HG02840 (cell line): ENCODE data around the gene PLA2R1.
A peak's percentile ranks its signal among the peaks of the same experiment; 100 is the strongest.

Source experiments
- ATAC-seq: cut with Tn5 transposase; IDR thresholded peaks from one replicate; pipeline ENCODE4 v1.9.1; 2021; ENCODE audit warnings: mild to moderate bottlenecking, moderate library complexity, moderate number of reproducible peaks; ENCODE audit not compliant: unreplicated experiment, low FRiP score

PLA2R1 gene

DNA sequence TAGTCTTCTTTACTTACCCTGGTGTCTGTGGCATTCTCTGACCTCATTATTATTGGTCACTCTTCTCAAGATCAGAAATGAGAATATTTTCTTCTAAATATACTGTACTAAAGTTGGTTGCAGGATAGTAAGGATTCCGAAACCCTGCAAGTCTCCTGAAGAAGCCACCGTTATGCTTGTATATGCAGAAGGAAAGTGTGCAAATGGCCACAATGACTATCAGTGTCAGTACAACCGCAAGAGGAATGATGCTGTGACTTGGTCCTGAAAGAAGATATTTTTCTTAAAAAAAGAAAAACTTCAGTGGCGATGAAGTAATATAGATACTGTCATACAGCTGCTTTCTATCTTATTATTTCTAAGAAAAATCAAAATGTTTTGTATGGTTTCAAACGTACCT lies 120.7 kb downstream of the PLA2R1 start:
- ATAC-seq, result no peak

DNA sequence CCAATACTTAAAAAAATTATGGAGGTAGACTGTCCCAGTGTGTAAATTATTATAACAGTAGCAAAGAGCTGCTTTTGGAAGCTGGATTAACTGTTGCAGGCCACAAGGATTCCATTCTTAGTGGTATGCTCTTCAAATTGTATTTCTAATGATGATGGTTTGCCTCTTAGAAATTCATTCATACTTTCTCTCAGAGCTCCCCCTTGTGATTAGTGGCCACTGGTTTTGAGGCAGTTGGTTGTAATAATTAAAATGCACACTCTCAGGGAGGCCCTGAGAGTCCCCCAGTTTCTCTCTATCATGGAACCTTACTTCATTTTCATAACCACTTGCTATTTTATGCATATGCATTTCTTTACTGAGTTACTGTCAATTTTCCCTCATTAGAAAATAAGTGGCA lies 122.5 kb downstream of the PLA2R1 start:
- ATAC-seq, result peak; percentile 59

DNA sequence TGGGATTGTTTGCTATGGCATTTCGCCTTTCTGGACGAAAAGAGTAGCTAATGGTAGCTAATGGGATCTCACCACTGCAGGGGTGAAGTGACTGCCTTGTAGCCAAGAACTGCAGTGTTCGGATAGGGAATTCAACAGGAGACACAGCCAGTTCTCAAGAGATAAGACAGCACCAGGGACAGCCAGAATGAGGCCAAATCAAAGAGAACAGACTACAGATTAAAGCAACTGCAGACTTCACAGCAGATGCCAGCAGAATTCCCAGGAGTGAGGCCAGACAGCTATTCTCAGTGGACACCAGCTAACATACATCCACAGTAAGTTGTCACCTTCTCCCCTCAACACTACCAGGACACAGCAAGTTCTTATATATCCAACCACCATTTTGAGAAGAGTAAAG lies 124.0 kb downstream of the PLA2R1 start:
- no peak for ATAC-seq

DNA sequence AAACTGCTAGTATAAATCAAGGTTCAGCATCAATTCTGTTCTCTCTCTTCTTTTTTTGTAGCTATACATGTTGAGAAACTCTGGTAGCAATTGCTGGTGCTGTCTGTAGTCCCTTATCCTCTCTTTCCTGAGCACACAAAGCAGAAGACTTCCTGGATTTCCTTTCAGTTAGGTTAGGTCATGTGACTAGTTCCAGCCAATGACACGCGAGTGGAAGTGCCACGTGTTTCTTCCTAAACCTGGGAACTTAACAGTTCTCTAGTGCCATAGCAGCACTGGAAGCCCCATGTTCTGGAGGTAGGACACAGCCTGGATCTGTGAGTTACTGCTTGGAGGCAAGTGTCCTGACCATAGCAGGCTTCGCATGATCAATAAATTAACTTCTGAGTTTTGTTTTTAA lies 125.9 kb downstream of the PLA2R1 start:
- no peak for ATAC-seq

DNA sequence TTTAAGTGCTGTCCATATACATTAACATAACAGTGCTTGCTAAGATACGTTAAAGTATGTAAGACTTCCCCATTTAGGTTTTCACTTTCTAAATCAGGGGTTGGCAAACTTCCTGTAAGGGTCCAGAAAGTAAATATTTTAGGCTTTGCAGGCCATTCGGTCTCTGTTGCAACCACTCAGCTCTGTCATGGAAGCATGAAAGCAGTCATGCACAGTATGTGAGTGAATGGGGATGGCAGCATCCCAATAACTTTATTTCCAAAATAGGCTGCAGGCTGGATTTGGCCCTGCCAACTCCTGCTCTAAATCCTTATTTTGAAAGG lies 128.7 kb downstream of the PLA2R1 start:
- peak; percentile 84 for ATAC-seq

DNA sequence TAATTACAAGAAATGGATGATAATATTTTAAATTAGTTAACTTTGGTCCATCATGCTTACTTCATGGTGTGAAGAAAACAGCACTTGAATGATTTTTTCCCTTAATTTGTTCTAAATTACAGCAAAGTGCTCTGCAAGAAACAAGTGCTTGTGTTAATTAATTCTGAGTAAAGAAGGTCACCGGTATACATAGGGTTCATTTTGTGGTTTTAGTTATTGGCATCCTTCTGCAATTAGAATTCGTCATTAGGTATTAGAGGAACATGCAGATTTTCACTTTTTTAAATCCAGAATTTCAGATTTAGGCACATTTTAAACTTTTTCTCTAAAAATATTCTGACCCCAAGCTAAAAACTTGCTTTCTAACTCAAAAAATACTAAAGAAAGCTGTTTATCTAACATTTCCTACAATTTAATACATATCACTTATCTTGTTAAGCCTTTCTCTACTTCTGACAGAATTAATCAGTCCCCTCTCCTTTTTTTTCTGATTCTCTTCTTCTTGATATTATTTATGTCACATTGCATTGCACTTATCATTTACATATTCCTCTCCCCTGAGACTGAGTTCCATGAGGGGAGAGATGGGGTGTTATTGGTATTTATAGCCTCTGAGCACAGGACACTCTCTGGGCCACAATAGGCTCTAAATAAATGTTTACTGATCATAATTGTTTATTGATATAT lies 129.2 kb downstream of the PLA2R1 start:
- ATAC-seq, result peak; percentile 36

DNA sequence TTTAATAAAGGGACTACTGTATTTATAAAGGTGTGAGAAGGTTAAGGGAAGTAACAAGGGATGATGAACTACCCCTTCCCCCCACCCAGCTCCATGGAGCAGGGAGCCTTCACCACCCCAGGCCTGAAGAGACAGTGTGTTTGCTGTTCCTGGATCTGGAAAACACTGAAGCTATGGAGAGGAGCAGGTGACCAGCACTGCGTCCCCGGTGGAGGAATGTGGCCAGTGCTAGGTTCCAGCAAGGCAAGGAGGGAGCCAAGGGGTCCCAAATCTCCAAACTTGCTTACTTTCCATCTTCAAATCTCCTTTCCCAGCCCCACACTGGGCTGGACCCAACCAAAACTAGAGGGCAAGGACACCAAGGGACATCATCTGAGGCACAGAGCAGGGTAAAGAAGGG lies 135.7 kb downstream of the PLA2R1 start:
- ATAC-seq, result no peak

DNA sequence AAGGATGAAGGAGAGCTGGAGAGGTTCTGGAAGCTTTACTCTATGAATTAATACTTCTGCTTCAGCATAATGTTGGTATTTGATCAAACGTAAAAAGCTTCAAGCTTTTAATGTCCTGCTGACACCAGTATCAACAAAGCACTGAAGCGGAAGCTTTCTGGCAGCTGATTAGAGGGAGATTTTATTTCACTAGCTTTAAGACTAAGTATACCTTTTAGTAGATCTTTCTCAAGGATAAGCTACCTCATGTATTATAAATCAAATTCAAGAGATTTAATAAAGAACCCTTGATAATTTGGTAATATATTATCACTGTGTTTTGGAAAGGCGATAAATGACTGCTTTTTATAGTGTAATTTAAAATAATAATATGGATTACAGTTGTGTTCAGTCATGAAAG lies 136.4 kb downstream of the PLA2R1 start:
- ATAC-seq, result no peak

DNA sequence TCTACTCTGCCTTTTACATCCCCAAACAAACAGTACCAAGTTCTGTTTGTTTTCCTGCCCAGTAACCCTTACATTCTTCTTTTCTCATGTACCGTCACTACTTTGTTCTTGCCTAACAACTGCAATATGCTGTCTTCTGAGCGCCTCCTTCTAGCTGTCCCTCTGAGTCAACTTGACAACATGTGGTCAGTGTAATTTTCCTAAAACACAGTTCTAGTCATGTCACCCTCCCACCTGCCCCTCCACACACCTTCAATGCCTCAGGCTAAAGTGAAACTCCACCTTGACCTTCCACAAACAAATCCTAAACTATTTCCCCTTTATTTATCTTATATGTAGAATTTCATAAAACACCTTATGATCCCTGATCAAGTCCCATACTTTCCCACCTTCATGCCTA lies 139.9 kb downstream of the PLA2R1 start:
- ATAC-seq, result peak; percentile 68

DNA sequence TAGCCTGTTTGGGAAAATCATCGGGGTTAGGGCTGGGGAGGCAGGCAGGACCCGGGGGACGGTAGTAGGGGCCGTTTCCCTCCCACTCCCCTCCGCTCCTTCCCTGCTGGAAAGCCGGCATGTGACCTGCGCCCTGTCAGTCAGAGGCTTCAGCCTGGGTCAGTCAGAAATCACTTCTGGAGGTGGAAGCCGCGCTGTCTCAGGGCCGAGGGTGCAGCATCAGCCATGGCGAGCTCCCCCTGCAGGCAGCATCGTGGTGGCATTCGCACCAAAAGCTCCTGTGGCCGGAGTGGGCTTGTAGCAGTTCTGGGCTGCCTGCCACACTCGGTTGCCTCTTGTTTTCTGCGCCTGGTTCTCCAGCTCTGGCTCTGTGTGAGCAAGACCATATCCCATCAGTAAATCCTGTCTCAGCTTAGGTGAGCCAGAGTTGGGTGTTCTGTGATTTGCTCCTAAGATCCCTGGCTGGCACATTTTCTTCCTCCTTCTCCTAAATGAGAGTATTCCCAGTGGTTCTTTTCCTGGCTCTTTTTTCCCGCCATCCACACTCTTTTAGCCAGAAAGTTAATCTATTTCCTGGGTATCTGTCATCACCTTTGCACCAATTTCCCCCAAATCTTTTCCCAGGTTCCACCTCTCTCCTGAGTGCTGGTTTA lies 140.5 kb downstream of the PLA2R1 start:
- ATAC-seq, result peak; percentile 77

DNA sequence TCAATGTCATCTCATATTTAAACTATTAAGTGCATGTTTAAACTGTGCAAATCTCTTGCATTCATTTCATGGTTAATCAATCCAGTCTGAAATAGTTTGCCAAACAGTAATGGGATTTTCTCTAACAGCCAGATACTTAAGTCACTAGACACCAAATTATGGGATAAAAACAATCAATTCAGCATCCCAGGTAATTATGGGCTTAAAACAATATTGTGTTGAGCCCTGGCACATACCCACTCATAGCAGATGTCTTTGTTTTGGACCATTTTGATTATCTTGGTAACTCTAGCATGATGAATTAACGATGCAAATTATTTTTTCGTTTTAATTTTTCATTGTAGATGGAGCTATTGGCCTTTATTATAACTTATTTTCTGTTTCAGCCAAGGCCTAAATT lies 145.9 kb downstream of the PLA2R1 start:
- no peak for ATAC-seq

DNA sequence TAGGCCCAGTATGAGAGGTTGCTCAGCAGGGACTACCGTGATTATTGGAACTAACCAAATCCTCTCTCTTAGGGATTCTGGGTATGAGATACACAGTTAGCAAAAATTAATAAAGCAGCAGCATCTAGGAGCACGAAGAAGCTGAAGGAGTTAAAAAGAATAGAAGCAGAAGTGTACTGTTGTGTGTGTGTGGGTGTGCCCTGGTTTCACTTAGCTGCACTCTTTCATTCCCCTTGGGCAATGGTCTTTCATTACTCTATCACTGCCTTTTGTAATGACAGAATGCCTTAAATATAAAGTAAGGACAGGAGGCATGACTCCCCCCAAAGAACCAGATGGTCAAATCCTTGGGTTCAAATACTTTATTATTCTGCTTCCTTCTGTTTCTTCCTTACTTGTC lies 148.5 kb downstream of the PLA2R1 start:
- no peak for ATAC-seq

DNA sequence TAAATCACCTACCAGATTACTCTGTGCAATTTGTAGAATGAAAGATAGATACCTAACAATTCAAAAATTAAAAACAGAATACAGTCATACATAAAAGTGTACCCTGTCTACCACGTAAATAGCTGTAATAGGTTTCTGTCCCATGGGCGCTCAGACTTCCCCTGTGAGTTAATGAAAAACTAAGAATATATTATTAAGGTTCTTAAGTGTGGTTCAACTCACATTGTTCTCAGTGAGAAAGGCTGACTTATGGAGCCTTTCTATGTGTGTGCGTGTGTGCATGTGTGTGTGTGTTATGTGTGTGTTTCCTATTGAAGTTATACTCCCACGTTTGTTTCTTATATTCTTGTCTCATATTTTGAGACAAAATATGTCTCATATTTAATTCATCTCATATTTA lies 149.8 kb downstream of the PLA2R1 start:
- ATAC-seq, result no peak

DNA sequence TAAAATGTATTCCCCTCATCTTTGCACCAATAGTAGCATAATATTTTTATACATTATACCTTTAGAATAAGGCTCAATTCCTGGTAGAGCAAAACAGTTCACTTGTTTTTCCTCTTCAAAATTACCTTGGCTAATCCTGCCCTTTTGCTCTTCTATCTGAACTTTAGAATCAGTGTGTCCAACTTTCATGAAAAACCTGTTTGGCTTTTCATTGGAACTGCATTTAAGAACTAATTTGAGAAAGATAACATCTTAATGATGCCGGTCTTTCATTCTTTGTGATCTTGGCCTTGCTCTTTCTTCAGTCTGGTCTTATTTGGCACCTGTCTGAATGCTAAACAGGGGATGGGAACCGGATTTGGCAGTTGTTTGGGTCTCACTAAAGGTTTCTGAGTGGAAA lies 151.5 kb downstream of the PLA2R1 start:
- no peak for ATAC-seq

DNA sequence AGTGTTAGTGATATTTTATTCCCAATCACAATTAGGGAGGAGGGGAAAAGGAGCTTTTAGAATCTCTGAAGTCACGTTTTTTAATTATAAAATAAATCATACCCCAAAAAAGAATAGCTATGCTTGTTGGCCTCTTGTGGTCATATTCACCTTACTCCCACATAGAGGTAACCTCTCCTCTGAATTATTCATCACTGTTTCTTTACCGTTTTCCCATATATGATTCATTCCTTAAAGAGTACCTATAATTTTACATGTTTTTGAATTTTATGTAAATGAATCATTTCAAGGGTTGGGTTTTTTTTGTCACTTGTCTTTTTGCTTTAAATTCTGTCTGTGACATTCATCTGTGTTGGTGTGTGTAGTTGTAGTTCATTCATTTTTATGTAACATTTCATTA lies 153.8 kb downstream of the PLA2R1 start:
- no peak for ATAC-seq

DNA sequence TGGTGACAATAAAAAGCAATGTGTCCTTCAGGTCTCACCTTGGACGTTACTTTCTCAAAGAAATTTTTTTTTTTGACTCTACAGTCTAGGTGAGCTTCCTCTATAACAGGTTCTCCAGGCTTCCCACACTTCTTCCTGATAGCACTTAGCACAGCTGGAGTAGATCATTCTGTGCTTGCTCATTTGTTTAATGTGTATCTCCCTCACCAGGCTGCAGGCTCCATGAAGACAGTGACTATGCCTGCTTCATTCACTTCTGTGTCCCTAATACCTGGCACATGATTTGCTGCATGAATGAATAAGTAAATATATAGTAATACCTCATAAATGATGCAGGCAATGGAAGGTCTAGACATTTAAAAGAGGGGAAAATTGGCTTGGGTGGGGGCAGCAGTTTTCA lies 154.5 kb downstream of the PLA2R1 start:
- ATAC-seq, result no peak

DNA sequence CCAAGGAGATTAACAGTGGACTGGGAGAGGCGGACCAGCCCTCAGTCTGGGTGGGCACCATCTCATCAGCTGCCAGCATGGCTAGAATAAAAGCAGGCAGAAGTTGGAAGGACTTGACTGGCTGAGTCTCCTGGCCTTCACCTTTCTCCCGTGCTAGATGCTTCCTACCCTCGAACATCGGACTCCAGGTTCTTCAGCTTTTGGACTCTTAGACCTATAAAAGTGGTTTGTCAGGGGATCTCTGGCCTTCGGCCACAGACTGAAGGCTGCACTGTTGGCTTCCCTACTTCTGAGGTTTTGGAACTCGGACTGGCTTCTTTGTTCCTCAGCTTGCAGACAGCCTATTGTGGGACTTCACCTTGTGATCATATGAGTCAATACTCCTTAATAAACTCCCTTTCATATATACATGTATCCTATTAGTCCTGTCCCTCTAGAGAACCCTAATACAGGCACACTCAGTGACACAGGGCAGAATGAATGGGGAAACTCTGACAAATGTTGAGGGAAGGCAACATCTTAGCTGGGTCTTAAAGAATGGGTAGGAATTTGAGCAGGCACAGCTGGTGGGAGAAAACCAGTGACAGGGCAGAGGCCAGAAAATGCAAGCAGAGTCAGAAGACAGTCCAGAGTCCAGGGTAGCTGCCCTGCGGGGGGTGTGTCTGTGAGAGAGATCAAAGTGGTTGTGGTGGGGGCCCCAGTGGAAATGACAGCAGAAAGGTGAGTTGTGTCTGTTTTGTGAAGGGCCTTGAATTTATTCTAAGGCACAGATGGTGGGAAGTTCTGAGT lies 156.3 kb downstream of the PLA2R1 start:
- no peak for ATAC-seq

DNA sequence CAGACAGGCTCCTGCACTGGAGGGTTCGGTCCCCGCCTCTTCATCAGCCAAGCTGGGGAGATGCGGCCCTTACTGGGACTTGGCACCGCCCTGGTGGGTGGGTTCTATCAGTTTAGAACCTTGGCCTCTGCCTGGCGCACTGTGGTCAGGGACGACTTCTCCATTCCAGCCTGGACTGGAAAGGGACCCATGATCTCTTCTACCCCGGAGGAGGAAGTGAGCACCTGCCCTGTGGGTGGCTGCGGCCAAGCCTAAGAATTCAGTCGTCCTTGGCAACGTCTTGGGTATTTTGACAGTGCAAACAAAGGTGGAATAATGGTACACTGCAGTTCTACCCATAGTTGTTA lies 157.5 kb downstream of the PLA2R1 start:
- peak; percentile 48 for ATAC-seq

DNA sequence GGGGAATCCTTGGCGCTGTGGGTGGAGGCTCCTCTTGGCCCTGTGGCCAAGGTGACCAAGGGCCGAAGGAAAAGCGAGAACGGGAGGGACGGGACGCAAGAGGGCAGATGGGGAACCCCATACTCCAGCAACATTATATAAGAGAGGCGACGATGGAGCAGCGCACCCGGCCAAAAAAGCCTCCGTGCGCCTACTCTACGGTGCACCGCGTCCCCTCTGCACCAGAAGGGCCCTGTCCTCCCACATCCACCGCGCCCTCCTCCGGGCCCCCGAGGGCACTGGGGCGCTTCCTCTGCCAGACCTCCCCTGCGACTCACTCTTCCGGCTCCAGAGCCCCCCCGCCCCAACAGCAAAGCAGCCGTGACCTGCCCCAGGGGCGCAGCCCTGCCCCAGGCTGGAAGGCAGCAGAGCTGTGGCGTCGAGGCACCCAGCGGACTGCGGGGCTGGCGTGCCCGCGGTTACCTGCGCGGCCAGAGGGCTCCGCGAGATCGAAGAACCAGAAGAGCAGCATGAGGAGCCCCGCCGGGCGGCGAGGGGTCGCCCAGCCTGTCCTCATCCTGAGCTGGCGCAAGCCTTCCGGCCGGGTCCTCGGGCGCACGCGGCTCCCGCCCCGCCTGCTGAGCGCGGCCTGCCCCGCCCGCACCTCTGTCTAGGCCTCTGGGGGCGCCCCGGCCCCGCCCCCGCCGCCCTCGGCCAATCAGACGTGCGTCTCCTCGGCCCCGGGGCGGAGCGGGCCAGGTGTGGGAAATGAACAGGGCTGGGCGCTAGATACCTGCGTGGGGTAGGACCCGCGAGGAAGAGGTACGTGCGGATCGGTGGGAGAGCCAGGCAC lies 158.1 kb downstream of the PLA2R1 start, which contains the start of gene LY75:
TSS of gene LY75 (minus strand) at position 630 of the 832 bp plus-strand sequence.
- peak; percentile 86 for ATAC-seq

DNA sequence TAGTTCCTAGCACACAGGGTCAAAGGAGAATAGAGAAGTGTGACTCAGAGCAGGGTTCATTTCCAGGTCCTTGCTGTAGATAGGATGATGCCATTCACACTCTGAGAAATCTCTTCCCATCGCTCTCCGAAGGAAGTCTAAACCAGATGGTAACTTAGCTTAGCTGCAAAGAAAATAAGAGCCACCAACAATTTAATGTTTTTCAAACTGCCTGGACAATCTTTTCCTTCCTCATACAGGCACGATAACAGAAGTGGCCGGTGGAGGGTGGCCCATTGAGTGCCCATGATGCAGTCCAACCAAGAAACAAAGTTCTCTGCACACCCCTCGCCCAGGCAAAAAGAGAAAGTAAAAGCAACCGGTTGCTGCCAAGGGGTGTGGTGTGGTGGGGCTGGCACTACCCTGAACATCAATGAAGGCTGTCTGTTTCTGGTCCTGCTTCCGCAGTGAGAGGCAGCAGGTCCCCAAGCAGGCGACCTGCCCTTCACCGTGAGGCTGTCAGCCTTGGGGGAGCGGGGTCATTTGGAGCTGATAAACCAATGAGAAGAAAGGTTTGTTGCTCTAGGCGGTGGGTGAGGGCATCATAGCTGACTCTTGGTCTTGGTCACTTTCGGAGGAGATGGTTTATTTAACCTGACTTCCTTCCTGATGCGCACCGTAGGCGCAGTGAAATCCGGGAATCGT lies 158.8 kb downstream of the PLA2R1 start:
- peak; percentile 23 for ATAC-seq
